ENCODE measurements around the gene EEIG1. TPM values are rescaled to one million over a fixed set of nuclear protein-coding genes. Genes with fewer than 3 reads are reported as not detected.

EEIG1 gene
- total RNA-seq, 1 experiment from 2014 or later, result 176 TPM

DNA sequence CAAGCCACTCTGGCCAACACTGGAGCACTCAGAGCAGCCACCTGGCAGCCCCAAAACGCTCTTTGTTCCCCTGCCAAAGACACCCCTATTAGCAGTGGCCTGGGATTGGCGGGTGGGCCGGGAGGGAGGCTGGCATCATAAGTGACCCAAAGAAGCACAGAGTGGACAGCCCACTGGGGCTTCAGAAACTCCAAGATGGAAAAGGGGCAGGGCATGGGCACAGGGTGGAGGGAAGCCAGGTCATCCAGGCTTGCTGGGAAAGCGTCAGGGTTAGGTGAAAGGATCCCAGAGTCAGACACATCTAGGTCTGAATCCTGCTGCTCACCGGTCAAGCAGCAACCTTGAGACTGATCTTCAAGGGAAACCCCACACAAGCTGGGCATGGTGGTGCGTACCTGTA, 14.8 kb downstream of the EEIG1 start:
- no TSS peak for BruUV-seq (replicated peaks)
- H3K79me2 ChIP-seq (ENCODE audit: low read depth), result peaks cover 98% of the 10 kb centered on the region
- 0 out of 2 replicates have a peak overlapping the region, but pooled peaks have one; percentile 21 for H3K4me3 ChIP-seq
- TF ChIP-seq, protein P1, sequence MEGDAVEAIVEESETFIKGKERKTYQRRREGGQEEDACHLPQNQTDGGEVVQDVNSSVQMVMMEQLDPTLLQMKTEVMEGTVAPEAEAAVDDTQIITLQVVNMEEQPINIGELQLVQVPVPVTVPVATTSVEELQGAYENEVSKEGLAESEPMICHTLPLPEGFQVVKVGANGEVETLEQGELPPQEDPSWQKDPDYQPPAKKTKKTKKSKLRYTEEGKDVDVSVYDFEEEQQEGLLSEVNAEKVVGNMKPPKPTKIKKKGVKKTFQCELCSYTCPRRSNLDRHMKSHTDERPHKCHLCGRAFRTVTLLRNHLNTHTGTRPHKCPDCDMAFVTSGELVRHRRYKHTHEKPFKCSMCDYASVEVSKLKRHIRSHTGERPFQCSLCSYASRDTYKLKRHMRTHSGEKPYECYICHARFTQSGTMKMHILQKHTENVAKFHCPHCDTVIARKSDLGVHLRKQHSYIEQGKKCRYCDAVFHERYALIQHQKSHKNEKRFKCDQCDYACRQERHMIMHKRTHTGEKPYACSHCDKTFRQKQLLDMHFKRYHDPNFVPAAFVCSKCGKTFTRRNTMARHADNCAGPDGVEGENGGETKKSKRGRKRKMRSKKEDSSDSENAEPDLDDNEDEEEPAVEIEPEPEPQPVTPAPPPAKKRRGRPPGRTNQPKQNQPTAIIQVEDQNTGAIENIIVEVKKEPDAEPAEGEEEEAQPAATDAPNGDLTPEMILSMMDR (conservative IDR thresholded peaks at IDR 0.05), result no peak
- TF ChIP-seq EZH2 (IDR thresholded peaks at IDR 0.05; ENCODE audit: low read depth), result no peak
- no peaks in the 10 kb centered on the region for H3K9me3 ChIP-seq (ENCODE audit: insufficient read depth, low read depth)
- H4K20me1 ChIP-seq (ENCODE audit: insufficient read depth), result peaks cover 10% of the 10 kb centered on the region
- H3K36me3 ChIP-seq (ENCODE audit: low read depth), result no peaks in the 10 kb centered on the region
- ChIA-PET POLR2A (ENCODE audit: unreplicated experiment) (interaction anchor here (0.7 kb wide), 1 partner anchor 70 kb away, joined by 11 read pairs; no protein-coding TSS in a partner anchor), CTCF (no interaction called here)
- intact Hi-C loops (cut with micrococcal nuclease; ENCODE audit: unreplicated experiment), result no loop called here
- peaks cover 60% of the 10 kb centered on the region for H3F3A ChIP-seq (ENCODE audit: insufficient read depth, low read depth)
- no peak for DNase-seq
- no peak overlapping the region for H2AFZ ChIP-seq
- H3K4me2 ChIP-seq, result peak overlapping the region; percentile 69
- peak overlapping the region; percentile 93 for H3K27ac ChIP-seq
- no peaks in the 10 kb centered on the region for H3K9me2 ChIP-seq (ENCODE audit: insufficient read depth)
- H3K4me1 ChIP-seq (replicated peaks; ENCODE audit: insufficient read depth), result peaks cover 86% of the 10 kb centered on the region
- H3K27me3 ChIP-seq (ENCODE audit: insufficient read depth, low read depth), result no peaks in the 10 kb centered on the region

DNA sequence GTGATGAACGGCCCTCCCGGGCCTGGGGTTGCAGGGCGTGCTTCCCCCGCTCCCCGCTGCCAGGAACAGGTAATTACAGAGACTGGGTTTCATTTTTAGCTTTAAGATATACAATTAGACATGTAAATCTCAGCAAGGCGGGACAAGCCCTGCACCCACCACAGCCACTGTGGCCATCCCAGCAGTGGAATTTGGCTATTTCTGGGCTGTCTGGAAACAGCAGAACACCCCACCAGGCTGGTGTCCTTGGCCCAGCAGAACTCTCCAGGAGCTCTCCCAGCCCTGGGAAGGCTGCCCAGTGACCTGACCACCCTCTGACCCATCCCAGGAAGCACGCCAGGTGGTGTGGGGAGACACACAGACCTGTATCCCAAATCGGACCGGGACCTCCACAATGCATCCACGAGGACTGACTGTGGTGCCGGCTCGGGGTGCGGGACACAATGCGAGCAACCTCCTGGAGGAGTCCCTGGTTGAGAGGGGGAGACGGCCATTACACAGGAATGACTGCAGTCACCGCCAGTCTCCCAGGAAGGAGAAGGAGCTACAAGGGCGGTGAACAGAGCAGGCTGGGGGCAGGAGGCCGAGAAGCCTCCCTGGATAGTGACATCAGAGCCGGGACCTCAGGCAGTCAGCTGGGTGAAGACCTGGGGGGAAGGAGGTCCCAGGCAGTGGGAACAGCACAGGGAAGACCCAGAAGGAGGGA, 17.3 kb downstream of the EEIG1 start:
- peaks cover 82% of the 10 kb centered on the region for H3K4me1 ChIP-seq (replicated peaks; ENCODE audit: insufficient read depth)
- H3F3A ChIP-seq (ENCODE audit: insufficient read depth, low read depth), result peaks cover 54% of the 10 kb centered on the region
- BruUV-seq (replicated peaks), result no TSS peak
- no peak overlapping the region for H2AFZ ChIP-seq
- no peak overlapping the region for H3K4me2 ChIP-seq
- H3K79me2 ChIP-seq (ENCODE audit: low read depth), result peaks cover 98% of the 10 kb centered on the region
- TF ChIP-seq, protein P1 (conservative IDR thresholded peaks at IDR 0.05), result no peak
- no peak for TF ChIP-seq EZH2 (IDR thresholded peaks at IDR 0.05; ENCODE audit: low read depth)
- H3K9me3 ChIP-seq (ENCODE audit: insufficient read depth, low read depth), result no peaks in the 10 kb centered on the region; the same call in 1 of the 2 replicates
- intact Hi-C loops (cut with micrococcal nuclease; ENCODE audit: unreplicated experiment), result no loop called here
- peak overlapping the region; percentile 14; the same call in 1 of the 2 replicates for H3K27ac ChIP-seq
- CTCF ChIA-PET, result no interaction called here
- no peaks in the 10 kb centered on the region for H3K9me2 ChIP-seq (ENCODE audit: insufficient read depth)
- no peak for DNase-seq
- peaks cover 4% of the 10 kb centered on the region; the same call in 1 of the 2 replicates for H4K20me1 ChIP-seq (ENCODE audit: insufficient read depth)
- H3K4me3 ChIP-seq, result no peak overlapping the region
- H3K27me3 ChIP-seq (ENCODE audit: insufficient read depth, low read depth), result no peaks in the 10 kb centered on the region
- H3K36me3 ChIP-seq (ENCODE audit: low read depth), result no peaks in the 10 kb centered on the region
- POLR2A ChIA-PET (ENCODE audit: unreplicated experiment), result interaction anchor here (0.5 to 0.6 kb wide), 2 partner anchors 43 to 331 kb away, joined by 6 to 17 read pairs; no protein-coding TSS in a partner anchor

GRCh38 chr9:127963041-127963358, 17.8 kb downstream of the EEIG1 start:
- no peaks in the 10 kb centered on the region; the same call in 1 of the 2 replicates for H3K9me3 ChIP-seq (ENCODE audit: insufficient read depth, low read depth)
- POLR2A ChIA-PET (ENCODE audit: unreplicated experiment), result interaction anchor here (0.6 kb wide), 1 partner anchor 43 kb away, joined by 17 read pairs; no protein-coding TSS in a partner anchor
- H3K4me3 ChIP-seq, result no peak overlapping the region
- no peak overlapping the region for H2AFZ ChIP-seq
- CTCF ChIA-PET, result no interaction called here
- no peak for DNase-seq
- H3K4me2 ChIP-seq, result no peak overlapping the region
- H3K4me1 ChIP-seq (replicated peaks; ENCODE audit: insufficient read depth), result peaks cover 82% of the 10 kb centered on the region
- no peaks in the 10 kb centered on the region for H3K27me3 ChIP-seq (ENCODE audit: insufficient read depth, low read depth)
- BruUV-seq (replicated peaks), result no TSS peak
- H4K20me1 ChIP-seq (ENCODE audit: insufficient read depth), result peaks cover 6% of the 10 kb centered on the region
- TF ChIP-seq, protein P1 (conservative IDR thresholded peaks at IDR 0.05), result no peak
- TF ChIP-seq EZH2 (IDR thresholded peaks at IDR 0.05; ENCODE audit: low read depth), result no peak
- no peaks in the 10 kb centered on the region for H3K9me2 ChIP-seq (ENCODE audit: insufficient read depth)
- intact Hi-C loops (cut with micrococcal nuclease; ENCODE audit: unreplicated experiment), result no loop called here
- no peaks in the 10 kb centered on the region for H3K36me3 ChIP-seq (ENCODE audit: low read depth)
- H3K79me2 ChIP-seq (ENCODE audit: low read depth), result peaks cover 98% of the 10 kb centered on the region
- H3F3A ChIP-seq (ENCODE audit: insufficient read depth, low read depth), result peaks cover 55% of the 10 kb centered on the region
- peak overlapping the region; percentile 14; the same call in 1 of the 2 replicates for H3K27ac ChIP-seq
